DMS 273 treated with DMSO at 0.1 percent for 48 hours (cell line): Measurements from ENCODE around the gene SYCP2.
A peak's percentile ranks its signal among the peaks of the same experiment; 100 is the strongest.

Experiments
- DNase-seq: peaks from one replicate; lab custom pipeline; 2025; lab: John Stamatoyannopoulos, UW

SYCP2 gene

GRCh38 chr20:59821201-59821600, 112.2 kb downstream of the SYCP2 start:
- DNase-seq = no peak

- peak; percentile 6 for DNase-seq
Measured at GRCh38 chr20:59820204-59821041, 113.0 kb downstream of the SYCP2 start.

GRCh38 chr20:59819496-59820203, 113.8 kb downstream of the SYCP2 start:
- DNase-seq = no peak

DNA sequence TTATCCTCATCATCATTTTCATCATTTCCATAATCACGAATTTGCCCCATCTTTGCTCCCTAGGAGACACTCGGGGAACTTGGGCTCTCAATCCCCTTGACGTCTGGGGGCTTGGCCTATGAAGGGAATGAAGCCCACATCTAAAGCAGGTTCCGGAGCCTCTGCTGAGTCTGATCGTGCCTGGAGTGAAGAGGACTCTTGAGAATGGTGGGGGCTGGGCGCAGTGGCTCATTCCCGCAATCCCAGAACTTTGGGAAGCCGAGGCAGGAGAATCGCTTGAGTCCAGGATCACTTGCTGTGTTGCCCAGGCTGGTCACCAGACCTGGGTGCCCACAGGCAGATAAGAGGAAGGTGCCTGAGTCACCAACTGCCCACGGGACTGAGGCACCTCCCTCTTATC, 114.5 kb downstream of the SYCP2 start:
- DNase-seq = no peak

DNA sequence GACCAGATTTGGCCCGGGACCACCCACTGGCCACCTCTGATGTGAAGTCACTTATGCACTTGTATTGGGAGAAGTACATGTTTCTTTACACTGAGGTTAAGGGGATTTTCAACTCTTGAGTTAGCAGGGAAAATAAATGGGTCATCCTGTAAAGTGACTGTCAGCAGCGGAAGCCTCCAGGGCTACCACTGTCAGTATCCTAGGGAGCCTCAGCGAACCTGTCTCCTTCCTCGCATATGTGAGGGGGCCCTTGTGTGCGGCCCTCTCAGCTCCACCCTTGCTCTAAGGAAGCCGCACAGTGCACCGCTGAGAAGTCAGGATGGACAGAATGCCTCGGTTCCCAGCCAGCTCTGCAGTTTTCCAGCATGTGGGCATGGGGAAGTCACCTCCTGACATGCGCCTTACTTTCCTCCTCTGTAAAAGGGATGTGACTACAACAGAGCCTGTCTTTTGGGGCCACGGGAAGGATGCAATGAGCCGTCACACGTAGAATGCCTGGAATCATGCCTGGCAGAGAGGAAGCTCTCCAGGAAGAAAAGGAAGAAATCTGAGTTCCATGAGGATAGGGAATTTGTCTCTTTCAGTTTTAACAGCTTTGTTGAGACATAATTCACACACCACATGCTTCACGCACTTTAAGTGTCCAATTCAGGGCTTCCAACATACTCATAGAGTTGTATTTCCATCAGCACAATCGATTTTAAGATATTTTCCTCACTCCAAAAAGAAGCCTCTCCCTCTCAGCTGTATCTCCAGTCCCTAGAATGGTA, 115.4 kb downstream of the SYCP2 start:
- DNase-seq = no peak

DNA sequence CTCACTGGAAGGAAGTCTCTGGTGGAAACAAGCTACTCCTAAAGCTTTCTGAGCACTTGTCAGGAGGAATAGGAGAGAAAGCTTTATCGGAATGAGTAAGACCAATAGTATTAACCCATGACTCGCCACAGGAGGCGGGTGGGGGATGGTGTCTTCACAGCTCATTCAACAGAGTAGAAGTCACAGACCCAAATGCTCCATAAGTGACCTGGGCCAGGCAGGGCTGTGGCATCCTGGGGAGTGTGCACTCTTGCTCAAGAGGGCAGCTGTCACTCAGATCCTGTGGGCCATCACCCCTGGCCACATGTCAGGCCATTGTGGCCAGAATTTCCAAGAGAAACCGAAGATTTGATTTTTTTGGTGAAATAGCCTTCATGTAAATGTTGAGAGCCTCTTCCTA, 116.0 kb downstream of the SYCP2 start:
- DNase-seq = no peak

DNA sequence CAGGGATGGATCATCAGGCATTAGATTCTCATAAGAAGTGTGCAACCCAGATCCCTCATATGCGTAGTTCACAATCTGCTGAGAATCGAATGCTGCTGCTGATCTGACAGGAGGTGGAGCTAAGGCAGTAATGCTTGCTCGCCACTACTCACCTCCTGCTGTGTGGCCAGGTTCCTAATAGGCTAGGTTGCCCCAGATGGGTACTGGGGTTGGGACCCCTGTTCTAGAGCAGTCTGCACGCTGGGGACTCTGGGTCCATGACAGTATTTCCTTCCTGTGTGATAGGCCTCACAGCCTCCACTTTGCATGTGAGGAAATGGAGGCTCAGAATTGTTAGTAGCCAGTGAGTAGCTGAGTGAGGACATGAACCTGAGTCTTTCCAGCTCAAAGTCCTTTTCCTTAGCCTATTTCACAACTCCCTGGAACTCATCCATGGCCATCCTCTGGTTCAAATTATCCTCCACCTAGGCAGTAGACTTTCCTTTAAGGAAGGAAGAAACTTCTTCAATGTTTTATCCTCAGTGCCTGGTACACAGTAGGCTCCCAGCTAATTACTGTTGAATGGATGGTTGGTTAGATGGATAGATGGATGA, 117.2 kb downstream of the SYCP2 start:
- no peak for DNase-seq

DNA sequence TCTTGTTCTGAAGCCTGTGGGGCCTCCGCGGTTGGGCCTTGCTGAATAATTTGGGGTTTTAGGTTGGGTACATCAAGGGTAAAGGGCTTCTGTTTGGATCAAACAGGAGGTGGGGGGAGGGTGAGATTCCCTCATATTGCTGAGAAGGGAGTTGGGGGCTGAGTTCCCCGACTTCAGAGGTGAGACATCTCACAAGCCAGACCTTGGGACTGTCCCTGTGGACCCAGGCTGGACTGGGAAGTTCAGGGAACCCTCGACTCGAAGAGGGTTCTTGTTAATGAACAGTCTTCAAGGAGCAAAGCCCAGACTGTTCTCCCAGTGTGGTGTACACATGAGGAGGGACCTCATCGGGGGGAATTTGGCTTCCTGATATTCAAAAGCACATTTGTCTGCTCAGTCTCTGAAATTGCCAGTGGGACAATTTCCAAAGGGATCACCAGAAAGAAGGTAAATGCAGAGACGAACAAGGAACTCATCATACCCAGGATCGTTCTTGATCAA, 118.5 kb downstream of the SYCP2 start:
- DNase-seq = no peak

GRCh38 chr20:59813948-59814839, 119.2 kb downstream of the SYCP2 start:
- DNase-seq = no peak
